Upper lobe of right lung (tissue), 1 donor: ENCODE results near the gene SNX17. TPM values are rescaled to one million over a fixed set of nuclear protein-coding genes. Genes with fewer than 3 reads are reported as not detected.

Experiments used
- ATAC-seq: fragments of 200-7000 bp; cut with Tn5 transposase; one replicate; pipeline ENCODE4 v1.9.1; 2020; ENCODE audit warnings: mild to moderate bottlenecking, moderate library complexity
- DNase-seq: peaks from one replicate; pipeline ENCODE4 v3.0.0-alpha.2; 2020
- H3K27ac ChIP-seq: fragments of 200-600 bp; one replicate; pipeline ENCODE4 v1.8.0; 2022
- H3K27me3 ChIP-seq: fragments of 200-600 bp; one replicate; pipeline ENCODE4 v1.8.0; 2022; ENCODE audit warnings: mild to moderate bottlenecking
- H3K36me3 ChIP-seq: fragments of 200-600 bp; one replicate; pipeline ENCODE4 v1.8.0; 2022
- H3K4me1 ChIP-seq: fragments of 200-600 bp; one replicate; pipeline ENCODE4 v1.8.0; 2022
- H3K4me3 ChIP-seq: fragments of 200-600 bp; one replicate; pipeline ENCODE4 v1.8.0; 2022; ENCODE audit warnings: mild to moderate bottlenecking
- H3K9me3 ChIP-seq: fragments of 200-600 bp; one replicate; pipeline ENCODE4 v1.8.0; 2022
- CTCF ChIP-seq: fragments of 200-600 bp; IDR thresholded peaks from one replicate; pipeline ENCODE4 v1.8.0; 2022; ENCODE audit warnings: antibody characterized with exemption
- intact Hi-C: fragments of 100-400 bp; cut with DNase I; formaldehyde crosslinking; loops from one replicate; pipeline ENCODE4 v1.11.0; 2022
- total RNA-seq: library from RNA; stranded (reverse); fragmentation: NEBNext Ultra II Directional; extraction: Animal tissue kit (Norgen Biotek cat#: 25700); gene quantifications from one replicate; pipeline ENCODE4 v1.2.1, GENCODE V29; 2021
- donor health status: DM: no; HTN: yes; CAD: no; lungs with severe emphysema.

The SNX17 gene
- total RNA-seq, 1 donor from 2014 or later = 97.6 TPM

- intact Hi-C loops = no loop called here
Measured at GRCh38 chr2:27372937-27373336, 2.5 kb downstream of the SNX17 start.

GRCh38 chr2:27373567-27373966 is 3.2 kb downstream of the SNX17 start:
- no peak overlapping the region for H3K4me3 ChIP-seq
- peaks cover 28% of the 10 kb centered on the region for H3K4me1 ChIP-seq
- ATAC-seq (no peak), DNase-seq (no peak)
- H3K27me3 ChIP-seq = no peaks in the 10 kb centered on the region
- TF ChIP-seq CTCF = no peak
- H3K9me3 ChIP-seq = no peaks in the 10 kb centered on the region
- H3K36me3 ChIP-seq = peaks cover 67% of the 10 kb centered on the region
- intact Hi-C loops = no loop called here
- no peak overlapping the region for H3K27ac ChIP-seq

More at GRCh38 chr2:27372937-27373336, 2.5 kb downstream of the SNX17 start:
- DNase-seq = no peak
- ATAC-seq = no peak
- Histone ChIP-seq H3K36me3 (peaks cover 67% of the 10 kb centered on the region), H3K27ac (peak overlapping the region; percentile 94), H3K4me3 (no peak overlapping the region), H3K9me3 (no peaks in the 10 kb centered on the region), H3K27me3 (no peaks in the 10 kb centered on the region), H3K4me1 (peaks cover 29% of the 10 kb centered on the region)
- no peak for TF ChIP-seq CTCF

- DNase-seq (no peak), ATAC-seq (no peak)
- intact Hi-C loops = no loop called here
- no peaks in the 10 kb centered on the region for H3K27me3 ChIP-seq
- TF ChIP-seq CTCF = no peak
- H3K4me1 ChIP-seq = peaks cover 27% of the 10 kb centered on the region
- no peaks in the 10 kb centered on the region for H3K9me3 ChIP-seq
- H3K27ac ChIP-seq = no peak overlapping the region
- H3K4me3 ChIP-seq = no peak overlapping the region
- H3K36me3 ChIP-seq = peaks cover 63% of the 10 kb centered on the region
Measured at GRCh38 chr2:27375513-27376099, 5.2 kb downstream of the SNX17 start.

GRCh38 chr2:27376151-27376865 is 5.9 kb downstream of the SNX17 start:
- intact Hi-C loops = no loop called here
- H3K27me3 ChIP-seq = no peaks in the 10 kb centered on the region
- H3K4me1 ChIP-seq = peaks cover 31% of the 10 kb centered on the region
- peaks cover 63% of the 10 kb centered on the region for H3K36me3 ChIP-seq
- no peak for DNase-seq
- no peak for TF ChIP-seq CTCF
- no peak overlapping the region for H3K4me3 ChIP-seq
- H3K27ac ChIP-seq = no peak overlapping the region
- H3K9me3 ChIP-seq = no peaks in the 10 kb centered on the region
- no peak for ATAC-seq

GRCh38 chr2:27376866-27377617 is 6.6 kb downstream of the SNX17 start:
- H3K9me3 ChIP-seq = no peaks in the 10 kb centered on the region
- intact Hi-C loops = no loop called here
- DNase-seq = no peak
- H3K36me3 ChIP-seq = peaks cover 63% of the 10 kb centered on the region
- no peak overlapping the region for H3K27ac ChIP-seq
- no peaks in the 10 kb centered on the region for H3K27me3 ChIP-seq
- H3K4me1 ChIP-seq = peaks cover 26% of the 10 kb centered on the region
- ATAC-seq = no peak
- no peak for TF ChIP-seq CTCF
- H3K4me3 ChIP-seq = no peak overlapping the region
